HG03139 (cell line): ENCODE data around the gene ATP6AP1.
"Not testable (repeated sequence)": the region's sequence is repeated elsewhere in the genome, so short reads cannot be mapped to it uniquely, and the experiment has no call there.

Experiments
- ATAC-seq: cut with Tn5 transposase; IDR thresholded peaks from one replicate; pipeline ENCODE4 v1.9.1; 2021; ENCODE audit not compliant: unreplicated experiment

Gene ATP6AP1

GRCh38 chrX:154398668-154399526, 29.6 kb upstream of the ATP6AP1 start:
- no peak for ATAC-seq

DNA sequence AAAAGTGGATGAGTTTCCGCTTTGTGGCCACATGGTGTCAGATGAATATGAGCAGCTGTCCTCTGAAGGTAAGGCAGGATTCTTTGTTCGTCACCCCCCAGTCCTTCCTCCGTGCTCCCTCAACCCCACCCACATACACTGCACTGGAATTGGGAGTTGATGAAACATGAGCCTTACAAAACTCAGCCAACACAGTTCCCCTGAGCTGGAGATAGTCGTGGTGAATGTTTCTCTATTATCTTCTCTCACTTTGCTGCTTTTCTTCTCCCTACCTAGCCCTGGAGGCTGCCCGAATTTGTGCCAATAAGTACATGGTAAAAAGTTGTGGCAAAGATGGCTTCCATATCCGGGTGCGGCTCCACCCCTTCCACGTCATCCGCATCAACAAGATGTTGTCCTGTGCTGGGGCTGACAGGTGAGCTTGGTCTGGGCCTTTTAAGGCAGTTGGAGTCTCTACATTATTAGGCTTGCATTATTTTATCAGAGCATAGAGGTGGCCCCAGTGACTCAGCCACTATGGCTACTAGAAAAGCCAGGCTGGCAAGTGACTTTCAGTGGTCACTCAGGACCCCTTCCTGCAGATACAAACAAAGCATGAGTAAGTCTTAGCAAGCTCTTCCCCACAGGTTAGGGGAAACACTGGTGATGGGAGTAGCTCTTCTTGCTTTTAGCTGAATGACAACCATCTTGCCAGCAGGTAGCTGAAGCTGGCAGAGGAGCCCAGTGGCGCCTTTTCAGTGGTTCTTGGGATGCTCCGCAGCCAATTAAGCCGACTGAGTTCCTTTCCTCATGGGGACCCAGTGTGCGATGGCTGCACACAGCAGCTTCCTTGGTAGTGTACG, 28.7 kb upstream of the ATP6AP1 start:
- ATAC-seq = no peak

- ATAC-seq = not testable (repeated sequence)
Observed at GRCh38 chrX:154400369-154400817, 28.1 kb upstream of the ATP6AP1 start.

- no peak for ATAC-seq
Observed at GRCh38 chrX:154401045-154401799, 27.3 kb upstream of the ATP6AP1 start.

DNA sequence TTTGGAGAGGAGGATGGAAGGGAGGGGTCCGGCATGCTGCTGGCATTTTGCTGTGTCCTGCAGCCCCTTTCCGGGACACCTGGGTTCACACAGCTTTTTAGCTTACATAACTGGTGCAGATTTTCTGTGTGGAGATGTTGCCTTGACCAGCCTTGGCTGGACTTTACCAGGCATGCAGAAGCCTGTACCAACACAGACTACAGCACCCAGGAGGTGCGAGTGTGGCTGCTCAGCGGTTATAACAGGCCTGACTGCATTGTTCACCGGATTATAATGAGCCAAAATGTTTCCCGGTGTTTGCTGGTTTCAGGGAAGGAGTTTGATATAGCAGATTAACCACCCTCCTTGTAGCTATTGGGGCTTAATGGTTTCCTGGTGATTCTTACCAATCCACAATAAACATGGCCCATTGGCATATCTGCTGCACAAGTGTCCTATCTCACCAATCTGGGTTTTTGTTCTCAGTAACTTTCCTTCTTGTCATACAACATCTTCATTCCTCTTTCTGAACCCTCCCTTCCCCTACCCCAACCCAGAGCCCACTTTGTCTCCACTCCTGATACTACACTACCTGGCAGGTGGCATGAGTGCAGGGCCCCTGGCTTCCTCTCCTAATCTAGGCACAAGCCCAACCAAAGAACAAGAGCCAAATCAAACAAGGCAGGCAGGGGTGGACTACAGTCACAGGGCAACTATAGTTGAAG, 26.4 kb upstream of the ATP6AP1 start:
- ATAC-seq = no peak

DNA sequence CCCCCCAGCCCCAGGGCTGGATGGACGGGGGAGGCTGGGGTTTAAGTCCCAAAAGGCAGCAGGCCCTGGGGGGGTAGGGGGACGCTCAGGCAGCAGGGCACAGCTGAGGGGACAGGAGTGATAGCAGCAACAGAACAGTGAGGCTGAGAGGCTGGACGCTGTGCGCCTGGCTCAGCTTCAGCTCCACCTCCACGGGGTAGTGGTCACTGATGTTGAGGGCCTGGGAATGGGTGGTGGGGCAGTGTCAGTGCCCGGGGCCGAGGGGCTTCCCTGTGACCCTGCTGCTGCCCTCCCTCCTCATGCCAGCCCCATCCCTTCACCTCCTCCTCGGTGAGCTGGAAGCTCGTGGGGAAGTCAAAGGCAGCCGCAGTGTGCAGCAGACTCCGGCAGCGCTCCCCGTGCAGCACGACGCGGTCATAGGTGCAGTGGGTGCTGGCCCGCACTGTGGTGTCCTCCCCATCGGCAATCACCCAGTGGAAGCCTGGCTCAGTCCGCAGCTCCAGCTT, 25.8 kb upstream of the ATP6AP1 start:
- ATAC-seq = no peak

DNA sequence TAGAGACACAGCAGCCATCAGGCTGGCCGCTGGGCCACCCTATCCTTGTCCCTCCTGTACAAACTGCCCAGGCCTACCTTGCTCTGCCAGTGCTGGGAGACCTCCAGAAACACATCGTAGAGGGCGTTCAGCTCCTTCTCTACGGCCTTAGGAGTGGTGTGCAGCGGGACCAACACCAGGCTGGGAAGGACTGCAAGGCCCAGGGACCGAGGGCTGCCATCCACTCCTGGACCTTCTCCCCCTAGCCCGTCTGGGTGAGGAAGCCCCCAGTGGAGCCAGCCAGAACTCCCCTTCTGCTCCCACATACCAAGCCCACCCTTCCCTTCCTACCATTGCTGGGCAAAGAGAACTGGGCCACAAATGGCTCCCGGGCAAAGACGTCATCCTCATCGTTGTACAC, 25.3 kb upstream of the ATP6AP1 start:
- no peak for ATAC-seq

DNA sequence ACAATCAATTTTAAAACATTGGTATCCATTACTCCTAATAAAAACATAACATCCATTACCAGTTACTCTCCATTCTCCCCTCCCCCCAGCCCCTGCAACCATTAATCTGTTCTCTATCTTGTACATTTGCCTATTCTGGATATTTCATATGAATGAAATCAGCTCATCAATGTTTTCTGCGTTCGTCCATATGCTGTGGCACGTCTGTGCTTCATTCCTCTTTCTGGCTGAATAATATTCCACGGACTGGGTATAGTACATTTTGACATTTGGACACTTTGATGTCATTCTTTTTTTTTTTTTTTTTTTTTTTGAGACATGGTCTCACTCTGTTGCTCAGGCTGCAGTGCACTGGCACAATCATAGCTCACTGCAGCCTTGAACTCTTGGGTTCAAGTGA, 24.6 kb upstream of the ATP6AP1 start:
- no peak for ATAC-seq

DNA sequence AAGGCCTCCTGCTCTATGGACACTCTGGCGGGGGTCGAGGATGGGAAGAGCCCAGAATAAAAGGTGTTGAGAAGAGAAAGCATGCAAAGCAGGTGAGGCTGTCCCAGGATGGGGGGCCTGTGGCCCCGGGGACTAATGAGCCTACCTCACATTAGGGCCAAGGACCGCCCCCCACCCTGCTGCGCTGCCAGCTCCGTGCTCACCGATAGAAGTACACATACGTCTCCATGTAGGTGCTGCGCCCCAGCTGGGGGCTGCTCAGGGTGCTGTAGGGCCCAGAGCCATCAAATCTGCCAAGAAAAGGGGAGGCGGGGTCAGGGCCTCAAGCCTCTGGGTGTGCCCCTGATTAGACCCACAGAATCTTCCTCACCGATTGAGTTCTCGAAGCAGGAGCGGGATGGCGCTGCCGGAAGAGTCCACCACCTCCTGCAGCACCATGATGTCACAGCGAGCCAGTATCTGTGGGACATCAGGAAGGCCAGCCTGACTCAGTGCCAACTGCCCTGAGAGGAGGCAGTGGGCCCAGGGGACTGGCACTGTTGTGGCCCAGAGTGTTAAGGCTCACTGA, 23.8 kb upstream of the ATP6AP1 start:
- ATAC-seq = no peak

DNA sequence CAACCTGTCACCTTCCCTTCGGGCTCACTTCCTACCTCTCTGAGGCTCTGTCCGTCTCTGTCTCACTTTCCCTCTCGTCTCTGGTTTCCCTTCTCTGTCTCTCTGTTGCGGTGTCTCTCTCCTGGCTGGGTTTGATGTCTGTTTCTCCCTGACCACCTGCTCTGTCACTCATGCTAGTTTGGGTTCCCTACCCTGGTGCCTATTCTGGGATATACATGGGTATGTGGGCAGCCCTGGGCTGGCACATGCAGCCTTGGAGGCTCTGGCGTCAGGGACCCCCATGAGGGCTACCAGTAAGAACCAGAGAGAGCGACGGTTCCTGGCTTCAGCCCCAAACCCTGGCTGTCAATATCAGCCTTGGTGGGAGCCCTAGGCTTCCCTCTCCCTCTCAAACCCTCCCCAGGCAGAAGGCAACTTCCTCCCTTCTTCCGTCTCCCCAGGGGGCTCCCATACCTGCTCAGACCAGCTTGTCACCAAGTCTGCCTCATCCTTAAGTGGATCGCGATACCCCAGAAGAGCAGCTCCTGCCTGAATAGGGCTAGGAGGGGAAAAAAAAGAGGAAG, 19.7 kb upstream of the ATP6AP1 start:
- ATAC-seq = no peak

- no peak for ATAC-seq
Observed at GRCh38 chrX:154409222-154409871, 19.1 kb upstream of the ATP6AP1 start, which contains the start of gene DNASE1L1. TSS of gene DNASE1L1 (minus strand) at chrX:154409254. CDS start at chrX:154405568, 3,686 bp downstream.

DNA sequence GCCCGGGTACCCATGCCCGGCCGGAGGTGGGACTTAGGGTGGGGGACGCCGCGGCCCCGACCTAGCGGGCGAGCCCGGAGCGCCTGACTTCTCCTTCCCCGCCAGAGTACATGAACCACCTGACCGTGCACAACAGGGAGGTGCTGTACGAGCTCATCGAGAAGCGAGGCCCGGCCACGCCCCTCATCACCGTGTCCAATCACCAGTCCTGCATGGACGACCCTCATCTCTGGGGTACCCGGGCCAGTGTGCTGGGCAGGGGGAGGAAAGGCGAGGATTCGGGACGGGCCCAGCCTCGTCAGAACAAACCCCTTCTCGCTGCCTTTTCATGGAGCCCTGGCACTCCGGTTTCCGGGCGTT, 16.5 kb upstream of the ATP6AP1 start:
- ATAC-seq = no peak

DNA sequence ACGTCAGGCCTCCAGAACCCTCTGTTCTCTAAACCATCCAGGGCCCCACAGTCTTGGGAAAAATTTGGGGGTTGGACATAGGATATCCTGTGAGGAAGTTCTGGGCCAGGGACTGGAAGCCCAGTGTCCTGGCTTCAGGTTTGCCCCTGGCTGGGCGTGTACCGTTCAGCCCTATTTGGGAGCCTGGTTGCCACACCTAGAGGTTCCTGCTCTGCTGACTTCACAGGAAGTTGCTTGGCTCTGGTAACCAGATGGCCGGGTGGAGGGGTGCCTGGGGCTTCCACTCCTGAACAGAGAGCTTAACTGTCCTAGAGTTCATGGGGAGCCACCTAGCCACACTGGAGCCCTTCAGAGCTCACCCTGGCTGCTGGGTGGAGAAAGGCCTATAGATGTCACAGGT, 16.0 kb upstream of the ATP6AP1 start:
- no peak for ATAC-seq

DNA sequence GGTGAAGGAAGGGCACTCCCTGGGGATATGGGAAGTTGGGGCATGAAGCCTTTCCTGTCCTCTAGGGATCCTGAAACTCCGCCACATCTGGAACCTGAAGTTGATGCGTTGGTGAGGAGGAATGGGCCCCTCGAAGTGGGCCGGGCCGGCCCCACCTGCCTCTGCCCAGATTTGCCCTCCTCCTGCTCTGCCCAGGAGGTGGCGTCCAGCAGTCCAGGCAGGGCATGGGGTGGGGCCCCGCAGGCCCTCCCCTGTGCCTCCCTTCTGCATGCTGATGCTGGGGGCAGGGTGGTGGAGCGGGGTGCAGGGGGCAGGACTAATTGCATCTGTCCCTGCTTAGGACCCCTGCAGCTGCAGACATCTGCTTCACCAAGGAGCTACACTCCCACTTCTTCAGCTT, 15.3 kb upstream of the ATP6AP1 start:
- ATAC-seq = no peak

GRCh38 chrX:154417157-154417556, 11.3 kb upstream of the ATP6AP1 start:
- ATAC-seq = no peak

GRCh38 chrX:154419189-154419588, 9.3 kb upstream of the ATP6AP1 start:
- ATAC-seq = no peak

- no peak for ATAC-seq
Observed at GRCh38 chrX:154419688-154420401, 8.6 kb upstream of the ATP6AP1 start.

- ATAC-seq = no peak
Observed at GRCh38 chrX:154420402-154420756, 8.1 kb upstream of the ATP6AP1 start.
